NOMO-1 treated with DMSO at 0.1 percent for 48 hours (cell line): ENCODE measurements around the gene C17orf100.

ENCODE experiments used
- DNase-seq: peaks from one replicate; lab custom pipeline; 2025; ENCODE audit not compliant: unreplicated experiment; lab: John Stamatoyannopoulos, UW

The C17orf100 gene

DNA sequence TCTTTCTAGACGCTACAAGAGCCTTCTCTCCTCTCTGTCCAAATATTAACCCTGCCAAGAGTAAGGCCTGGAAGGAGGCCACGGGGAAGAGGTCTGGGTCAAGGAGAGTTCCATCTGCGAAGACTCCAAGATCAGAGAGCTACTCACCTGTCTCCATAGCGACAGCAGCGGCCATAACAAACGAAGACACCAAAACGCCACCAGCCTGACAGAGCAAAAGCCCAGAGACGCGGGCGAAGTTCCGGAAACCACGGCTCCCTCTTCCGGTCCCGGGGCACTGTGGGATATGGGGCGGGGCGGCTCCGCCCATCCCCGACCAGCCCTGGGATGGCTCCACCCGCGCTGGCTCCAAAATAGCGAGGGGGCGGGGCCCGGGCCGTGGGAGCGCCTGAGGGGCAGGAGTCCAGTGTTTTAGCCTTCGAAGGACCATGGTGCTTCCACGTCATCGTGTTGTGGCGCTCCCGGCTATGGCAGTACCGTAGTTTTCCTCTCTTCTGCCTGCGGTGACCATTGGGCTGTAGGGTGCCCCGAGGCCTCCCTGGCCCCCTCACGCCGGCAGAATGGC lies at the start of gene C17orf100, which contains the start of gene MED31:
C17orf100 (plus strand) TSS at position 409 of the 565 bp plus-strand sequence; CDS start at position 561, 152 bp downstream.
MED31 (minus strand) TSS at position 252 of the 565 bp plus-strand sequence; CDS start at position 175, 77 bp downstream.
- peak; percentile 92 for DNase-seq

DNA sequence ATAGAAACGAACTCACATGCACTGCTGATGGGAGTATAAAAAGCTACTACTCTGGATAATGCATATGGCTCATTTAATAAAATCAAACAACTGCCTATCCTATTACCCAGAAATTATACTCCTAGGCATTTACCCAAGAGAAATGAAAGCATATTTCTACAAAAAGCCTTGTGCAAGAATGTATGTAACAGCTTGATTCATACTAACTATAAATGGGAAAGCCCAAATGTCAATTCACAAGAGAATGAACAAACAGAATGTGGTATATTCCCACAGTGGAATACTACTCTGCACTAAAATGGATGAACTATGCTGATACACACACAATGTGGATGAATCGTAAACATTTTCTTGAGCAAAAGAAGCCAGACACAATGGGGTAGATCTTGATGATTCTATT lies 49.4 kb upstream of the C17orf100 start:
- no peak for DNase-seq

DNA sequence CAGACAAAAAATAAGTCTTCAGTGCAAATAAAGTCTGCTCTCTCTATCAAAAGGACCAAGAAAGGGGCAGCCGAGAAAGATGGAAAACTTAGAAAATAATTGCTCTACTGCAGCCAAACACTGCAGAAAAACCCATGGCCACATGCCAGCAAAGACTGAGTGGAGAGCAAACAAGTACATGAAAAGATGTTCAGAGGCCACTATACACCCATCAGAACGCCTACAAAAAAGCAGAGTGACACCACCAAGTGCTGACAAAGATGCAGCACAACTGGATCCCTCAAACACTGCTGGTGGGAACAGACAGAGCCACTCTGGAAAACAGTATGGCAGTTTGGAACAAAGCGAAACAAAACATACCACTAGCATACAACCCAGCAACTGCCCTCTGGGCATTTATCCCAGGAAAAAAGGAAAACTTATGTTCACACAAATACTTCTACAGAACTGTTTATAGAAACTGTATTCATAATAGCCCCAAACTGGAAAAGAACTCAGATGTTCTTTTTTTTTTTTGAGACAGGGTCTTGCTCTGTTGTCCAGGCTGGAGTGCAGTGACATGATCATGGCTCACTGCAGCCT lies 47.7 kb upstream of the C17orf100 start:
- DNase-seq = no peak

DNA sequence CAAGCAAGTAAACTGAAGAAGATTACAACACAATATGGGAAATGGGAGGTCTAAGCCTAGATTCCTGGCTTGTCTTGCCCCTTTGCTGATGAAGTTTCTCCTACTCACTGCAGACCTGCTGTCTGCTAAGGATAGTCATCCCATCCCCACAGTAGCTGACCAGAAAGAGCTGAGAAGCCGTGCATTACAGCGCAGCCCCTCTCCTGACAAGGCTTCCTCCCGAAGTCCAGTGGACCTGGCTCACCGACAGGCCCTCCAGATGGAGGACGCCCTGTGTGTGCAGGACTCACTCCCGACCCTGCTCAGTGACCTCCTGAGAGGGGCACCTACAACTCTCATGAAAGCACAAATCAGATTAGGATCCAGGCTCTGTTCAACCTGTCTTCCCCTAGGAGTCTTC lies 46.4 kb upstream of the C17orf100 start:
- no peak for DNase-seq

DNA sequence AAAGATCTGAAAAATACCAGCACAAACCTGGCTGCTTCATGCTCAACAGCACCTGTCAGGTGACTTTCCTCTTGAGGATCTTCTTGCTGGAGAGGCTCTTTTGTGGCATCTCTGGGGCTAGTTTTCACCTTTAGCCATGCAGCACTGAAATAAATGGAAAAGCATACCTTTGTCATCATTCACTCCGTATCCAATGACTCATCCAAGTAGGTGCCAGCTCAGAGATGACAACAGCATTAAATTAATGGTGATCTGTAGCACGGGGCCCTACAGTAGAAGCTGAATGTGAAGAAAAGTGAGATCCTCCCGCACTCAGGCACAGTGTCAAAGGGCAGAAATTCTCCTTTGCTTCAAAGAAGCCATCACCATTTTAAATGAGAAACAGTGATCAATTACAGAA lies 43.2 kb upstream of the C17orf100 start:
- no peak for DNase-seq

DNA sequence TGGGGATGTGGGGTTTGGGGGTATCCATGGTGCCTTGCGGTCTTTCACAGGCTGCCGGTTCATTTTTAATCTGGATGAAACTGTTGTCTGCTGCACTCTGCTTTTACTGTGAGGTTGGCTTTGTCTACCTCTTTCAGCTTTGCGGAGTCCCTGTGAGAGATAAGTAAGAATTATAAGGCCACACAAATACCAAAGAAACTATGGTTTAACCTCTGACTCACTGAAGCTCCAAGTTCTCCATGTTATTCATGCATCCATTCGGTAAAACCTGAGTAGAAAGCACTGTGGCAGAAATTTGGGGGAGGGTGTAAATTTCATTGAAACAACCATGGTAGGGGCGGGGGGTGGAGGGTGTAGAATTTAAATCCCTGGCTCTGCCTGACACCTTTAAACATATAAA lies 41.6 kb upstream of the C17orf100 start:
- no peak for DNase-seq

DNA sequence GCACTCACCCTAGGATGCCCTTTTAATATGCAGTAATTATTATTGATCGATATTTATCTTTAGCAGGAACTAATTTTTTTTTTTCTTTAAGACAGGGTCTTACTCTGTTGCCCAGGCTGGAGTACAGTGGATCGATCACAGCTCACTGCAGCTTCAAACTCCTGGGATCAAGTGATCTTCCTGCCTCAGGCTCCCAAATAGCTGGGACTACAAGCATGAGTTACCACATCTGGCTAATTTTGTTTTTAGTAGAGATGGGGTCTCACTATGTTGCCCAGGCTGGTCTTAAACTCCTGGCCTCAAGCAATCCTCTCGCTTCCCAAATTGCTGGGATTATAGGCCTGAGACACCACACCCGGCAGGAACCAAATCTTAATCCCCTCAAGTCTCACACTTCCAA lies 40.3 kb upstream of the C17orf100 start:
- DNase-seq = no peak

DNA sequence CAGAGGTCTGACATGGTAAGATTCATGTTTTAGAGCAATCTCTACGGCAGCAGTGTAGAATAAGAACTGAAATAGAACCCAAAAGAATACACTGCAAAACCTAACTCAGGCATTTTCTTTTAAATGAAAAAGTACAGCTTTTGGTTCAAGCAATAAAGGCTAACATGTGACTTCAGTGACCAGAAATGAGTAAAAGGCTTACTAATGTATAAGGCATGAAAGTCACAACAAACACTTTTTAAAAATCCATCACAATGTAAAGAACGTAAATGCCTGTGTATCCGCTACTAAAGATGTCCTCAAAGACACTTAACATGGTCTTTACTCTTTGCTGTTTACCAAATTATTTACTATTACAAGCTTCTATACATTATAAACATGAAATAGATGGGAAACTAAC lies 27.6 kb upstream of the C17orf100 start:
- DNase-seq = no peak

DNA sequence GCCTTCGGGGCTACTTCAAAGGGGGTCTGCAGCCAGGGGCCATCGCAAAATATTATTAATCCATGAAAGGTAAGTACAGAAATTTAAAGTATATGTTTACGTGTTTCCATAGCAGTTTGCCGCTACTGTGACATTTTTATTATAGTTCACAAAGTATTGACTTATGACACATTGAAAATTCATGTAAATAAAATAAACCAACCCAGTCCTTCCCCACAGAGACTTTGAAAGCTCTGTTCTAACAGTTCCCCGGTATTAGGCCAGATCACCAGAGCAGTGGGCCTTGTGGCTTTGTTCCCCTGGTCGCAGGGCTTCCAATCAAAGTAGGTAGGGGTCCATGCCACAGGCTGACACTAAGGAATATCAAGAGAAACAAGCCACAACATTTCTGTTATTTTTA lies 24.9 kb upstream of the C17orf100 start:
- no peak for DNase-seq

DNA sequence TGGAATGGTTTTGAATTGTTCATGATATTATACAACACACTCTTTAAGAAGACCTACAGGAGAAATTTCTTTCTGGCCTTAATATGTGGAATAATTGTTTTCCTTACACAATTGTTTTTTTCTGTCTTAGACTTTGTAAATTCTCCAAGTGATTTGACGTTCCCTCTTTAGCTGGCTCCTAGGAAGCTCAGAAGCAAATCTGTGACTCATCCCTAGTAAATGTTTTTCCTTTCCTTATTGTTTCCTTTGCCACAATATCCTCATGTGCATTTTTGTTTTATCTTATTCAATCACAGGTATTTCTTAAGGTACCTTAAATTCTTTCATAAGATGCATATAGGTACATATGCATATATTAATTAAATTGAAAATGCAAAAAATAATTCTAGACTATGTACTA lies 24.5 kb upstream of the C17orf100 start:
- DNase-seq = no peak

DNA sequence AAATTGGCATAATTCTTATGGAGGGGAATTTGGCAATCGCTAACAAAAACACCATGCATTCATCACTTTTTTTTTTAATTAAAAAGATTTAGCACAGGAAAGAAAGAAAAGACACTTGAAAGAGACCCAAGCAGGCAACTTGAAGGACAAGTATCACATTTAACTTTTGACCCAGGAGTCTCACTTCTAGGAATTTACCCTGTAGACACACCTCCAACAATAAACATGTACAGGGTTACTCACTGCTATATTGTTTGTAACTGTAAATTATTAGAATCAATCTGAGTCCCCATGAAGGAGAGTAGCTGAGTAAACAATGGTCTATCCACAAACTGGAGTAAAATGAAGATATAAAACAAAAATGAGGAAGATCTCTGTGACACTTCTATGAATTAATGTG lies 21.2 kb upstream of the C17orf100 start:
- DNase-seq = no peak

DNA sequence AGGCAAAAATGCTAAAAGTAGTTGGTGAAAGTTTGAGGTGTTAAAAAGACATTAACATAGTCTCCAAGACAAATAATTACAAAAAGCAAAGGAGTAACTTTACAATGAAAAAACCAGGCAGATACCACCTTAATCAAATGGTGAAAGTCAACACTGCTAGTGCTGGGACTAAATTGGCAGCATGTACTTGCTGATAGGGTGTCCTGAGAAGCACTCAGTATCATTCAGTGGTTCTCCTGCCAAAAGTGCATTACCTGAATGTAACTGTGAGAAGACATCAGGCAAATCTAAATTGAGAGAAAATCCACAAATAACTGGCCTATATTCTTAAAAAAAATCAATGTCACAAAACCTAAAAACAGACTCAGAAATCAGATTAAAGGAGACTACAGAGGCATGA lies 19.0 kb upstream of the C17orf100 start:
- DNase-seq = no peak

DNA sequence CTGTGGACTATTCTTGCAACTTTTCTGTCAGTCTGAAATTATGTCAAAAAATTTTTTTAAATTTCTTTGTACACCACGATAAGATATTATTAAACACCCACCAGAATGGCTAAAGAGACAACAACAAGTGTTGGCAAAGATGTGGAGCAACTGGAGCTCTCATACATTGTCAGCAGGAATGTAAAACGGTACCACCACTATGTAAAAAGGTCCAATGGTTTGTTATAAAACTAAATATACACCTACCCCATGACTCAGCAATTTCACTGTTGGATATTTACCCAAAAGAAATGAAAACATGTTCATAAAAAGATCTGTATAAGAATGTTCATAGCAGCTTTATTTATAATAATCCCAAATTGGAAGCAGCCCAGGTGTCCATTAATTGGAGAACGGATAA lies 18.3 kb upstream of the C17orf100 start:
- no peak for DNase-seq

DNA sequence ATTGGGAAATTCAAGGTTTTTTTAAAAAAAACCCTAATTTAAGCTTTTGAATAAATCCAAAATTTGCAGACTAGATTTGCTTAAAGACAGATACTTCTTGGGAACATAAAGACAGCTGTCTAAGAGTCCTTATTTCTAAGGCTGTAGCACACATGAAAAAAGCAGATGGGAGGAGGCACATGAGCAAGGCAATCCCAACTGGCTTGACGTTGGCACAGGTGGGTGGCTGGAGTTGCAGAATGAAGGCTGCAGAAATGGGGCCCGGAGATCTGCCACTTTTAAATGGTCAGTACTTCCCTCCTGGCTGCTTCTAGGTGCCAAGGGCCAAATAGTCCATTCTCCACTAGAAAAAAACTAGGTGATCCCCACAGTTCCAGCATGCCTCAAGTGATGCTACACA lies 15.5 kb upstream of the C17orf100 start:
- no peak for DNase-seq

DNA sequence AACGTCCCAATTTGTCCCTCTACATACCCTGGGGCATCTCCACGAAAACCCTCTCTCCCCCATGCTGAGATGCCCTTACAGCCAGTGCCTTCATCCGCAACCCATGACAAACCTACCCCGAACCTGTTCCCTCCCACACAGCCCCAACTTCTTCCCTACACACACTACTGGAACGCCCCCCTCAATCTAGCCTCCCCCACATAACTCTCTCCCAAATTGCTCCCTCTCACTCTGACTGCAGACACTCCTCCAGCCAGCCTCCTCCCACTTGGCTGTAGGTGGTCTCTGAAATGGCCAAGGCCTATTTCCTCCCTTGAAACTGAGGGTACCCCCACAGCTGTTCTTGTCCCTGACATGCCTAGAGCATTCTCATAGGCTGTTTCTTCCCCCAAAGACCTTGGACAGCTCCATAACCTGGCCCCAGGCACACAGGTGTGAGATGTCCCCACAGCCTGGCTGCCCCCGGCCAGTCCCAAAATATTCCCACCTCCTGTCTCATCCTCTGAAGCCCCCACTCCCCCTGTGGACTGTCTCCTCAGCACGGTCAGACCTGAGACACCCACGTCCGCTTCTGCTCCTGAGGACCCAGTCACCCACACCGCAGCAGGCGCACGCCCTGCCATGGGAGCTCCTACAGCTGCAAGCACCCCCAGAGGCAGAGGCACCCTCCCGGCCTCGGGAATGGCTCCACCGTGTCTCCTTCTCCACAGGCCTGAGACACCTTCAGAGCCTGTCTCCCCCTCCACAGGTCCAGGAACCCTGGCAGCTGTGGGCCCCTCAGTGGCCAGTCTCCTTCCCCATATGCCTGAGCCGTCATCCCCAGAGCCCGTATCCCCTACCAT lies 14.7 kb upstream of the C17orf100 start:
- DNase-seq = no peak

DNA sequence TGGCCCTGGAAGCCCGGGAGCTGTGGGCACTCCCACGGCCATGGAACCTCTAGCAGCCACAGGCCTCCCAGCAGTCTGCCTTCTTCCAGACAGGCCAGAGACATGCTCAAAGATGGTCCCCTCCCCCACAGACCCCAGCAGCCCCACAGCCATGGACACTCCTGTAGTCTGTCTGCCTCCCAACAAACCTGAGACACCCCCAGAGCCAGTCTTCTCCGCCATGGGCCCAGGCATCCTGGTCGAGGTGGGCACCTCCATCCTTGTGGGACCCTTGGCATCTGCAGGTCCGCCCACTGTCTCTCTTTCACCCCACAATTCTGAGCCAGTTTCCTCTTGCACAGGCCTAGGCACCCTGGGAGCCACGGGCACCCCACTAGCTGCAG lies 14.1 kb upstream of the C17orf100 start:
- DNase-seq = no peak

DNA sequence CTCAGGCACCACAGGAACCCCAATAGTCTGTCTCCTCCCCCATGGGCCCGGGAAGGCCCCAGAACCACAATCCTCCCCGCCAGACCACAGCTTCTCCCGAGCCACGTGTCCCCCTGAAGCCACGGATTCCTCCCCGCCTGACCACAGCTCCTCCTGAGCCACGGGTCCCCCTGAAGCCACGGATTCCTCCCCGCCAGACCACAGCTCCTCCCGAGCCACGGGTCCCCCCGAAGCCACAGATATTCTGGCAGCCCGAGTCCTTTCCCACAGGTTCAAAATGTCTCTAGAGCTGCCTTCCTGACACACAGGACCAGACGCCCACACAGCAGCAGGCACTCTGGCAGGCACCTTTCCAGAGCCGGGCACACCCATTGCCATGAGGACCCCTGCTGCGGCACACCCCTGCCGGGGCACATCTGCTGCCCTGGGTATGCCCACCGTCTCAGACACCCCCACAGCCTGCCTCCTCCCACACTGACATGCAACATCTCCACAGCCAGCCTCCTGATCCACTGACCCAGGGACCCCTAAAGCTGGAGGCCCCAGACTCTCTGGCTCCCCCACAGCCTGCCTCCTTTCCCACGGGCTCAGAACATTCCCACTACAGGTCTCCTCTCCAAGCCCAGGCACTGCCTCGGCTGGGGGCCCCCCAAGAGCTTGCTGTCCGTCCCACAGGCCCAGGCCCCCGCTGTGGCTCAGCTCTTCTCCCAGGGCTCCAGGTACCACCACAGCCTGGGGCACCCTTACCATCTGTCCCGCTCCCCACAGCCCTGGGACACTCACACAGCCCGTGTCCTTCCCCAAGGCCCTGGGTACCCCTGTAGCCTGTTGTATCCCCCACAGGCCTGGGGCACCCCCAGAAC lies 13.3 kb upstream of the C17orf100 start:
- no peak for DNase-seq

DNA sequence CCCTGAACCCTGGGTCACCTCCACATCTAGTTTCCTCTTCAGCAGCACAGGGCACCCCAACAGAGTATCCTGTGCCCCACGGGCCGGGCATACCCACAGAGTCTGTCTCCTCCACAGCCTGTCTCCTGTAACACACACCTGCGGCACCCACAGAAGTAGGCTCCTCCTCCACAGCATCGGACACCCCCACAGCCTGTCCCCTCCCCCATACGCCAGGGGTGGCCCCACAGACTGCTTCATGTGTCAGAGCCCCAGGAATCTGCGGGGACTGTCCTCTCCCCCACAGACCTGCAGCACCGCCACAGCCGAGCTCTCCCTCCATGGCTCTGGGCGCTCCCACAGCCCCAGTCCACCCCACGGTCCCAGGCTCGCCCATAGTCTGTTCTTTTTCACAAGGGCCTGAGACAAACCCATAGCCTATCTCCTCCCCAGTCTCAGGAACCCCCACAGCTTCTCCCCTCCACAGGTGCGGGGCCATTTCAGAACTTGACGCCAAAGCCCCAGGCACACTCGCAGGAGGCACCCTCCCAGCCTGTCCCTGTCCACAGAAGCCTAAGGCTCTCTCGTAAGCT lies 12.5 kb upstream of the C17orf100 start:
- DNase-seq = no peak

DNA sequence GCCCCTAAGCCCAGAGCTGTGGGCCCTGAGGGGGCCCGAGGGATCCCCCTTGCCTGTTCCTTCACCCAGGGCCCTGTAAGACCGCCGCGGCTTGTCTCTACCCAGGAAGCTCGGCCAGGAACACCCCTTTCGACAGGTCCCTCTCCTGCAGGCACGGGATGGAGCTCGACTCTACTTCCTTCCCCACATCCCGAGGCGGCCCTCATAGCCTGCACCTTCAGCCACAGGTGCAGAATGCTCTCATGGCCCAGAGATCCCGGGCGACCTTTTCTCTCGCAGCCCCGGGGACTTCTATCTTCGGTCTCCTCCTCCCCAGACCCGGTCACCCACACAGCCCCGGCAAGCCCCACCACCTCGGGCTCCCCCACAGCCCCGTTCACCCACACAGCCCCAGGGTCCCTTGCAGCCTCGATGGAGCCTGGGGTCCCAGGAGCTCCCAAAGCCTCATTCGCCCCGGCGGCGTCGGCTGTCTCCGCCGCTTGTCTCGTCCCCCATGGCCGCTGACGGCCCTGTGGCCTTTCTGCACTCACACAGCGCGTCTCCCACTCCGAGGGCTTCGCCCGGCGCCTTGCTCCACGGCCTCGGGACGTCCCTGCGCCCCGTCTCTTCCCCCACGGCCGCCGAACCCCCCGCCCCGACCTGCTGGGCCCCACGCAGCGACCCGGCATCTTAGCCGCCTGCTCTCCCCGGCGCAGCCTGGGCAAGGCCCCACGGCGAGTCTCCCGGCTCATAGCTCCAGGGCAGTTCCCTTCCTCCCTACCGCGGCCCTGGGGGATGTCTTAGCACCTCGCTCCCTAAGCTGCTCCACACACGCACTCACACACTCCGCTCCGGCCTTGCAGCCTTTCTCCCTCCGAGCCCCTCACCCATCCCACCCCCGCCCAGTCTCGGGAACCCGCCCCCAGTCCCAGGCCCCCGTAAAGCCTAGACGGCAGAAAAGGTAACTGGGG lies 11.7 kb upstream of the C17orf100 start:
- peak; percentile 21 for DNase-seq
